22Rv1 (cell line): Measurements from ENCODE around the gene OR56B4.

Experiments
- ZFX ChIP-seq: fragments of 450-650 bp; IDR thresholded peaks from 2 replicates; pipeline ENCODE4 v1.6.1; 2017; ENCODE audit warnings: antibody characterized with exemption, borderline replicate concordance
- TF ChIP-seq, protein P1 (sequence below): fragments of 450-650 bp; IDR thresholded peaks from 2 replicates; pipeline ENCODE4 v1.5.1; 2017; ENCODE audit warnings: mild to moderate bottlenecking

DNA sequence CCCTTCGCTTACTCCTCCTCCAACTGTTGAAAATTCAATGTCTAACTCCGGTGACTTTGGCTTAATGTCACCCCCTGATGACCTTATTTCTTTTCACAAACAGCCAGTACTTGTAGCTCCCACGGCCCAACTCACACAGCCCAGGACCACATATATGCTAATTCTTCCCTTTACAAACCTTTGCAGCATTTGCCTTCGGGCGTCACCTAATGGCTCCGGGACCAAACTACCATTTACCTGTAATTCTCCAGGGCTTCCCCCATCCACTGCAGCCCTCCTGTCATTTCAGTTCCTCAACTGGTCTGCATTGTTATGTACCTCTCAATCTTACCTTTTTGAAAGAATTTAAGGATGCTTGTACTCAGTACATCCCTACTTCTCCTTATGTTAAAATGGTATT lies 29.8 kb upstream of the OR56B4 start:
- TF ChIP-seq, protein P1, sequence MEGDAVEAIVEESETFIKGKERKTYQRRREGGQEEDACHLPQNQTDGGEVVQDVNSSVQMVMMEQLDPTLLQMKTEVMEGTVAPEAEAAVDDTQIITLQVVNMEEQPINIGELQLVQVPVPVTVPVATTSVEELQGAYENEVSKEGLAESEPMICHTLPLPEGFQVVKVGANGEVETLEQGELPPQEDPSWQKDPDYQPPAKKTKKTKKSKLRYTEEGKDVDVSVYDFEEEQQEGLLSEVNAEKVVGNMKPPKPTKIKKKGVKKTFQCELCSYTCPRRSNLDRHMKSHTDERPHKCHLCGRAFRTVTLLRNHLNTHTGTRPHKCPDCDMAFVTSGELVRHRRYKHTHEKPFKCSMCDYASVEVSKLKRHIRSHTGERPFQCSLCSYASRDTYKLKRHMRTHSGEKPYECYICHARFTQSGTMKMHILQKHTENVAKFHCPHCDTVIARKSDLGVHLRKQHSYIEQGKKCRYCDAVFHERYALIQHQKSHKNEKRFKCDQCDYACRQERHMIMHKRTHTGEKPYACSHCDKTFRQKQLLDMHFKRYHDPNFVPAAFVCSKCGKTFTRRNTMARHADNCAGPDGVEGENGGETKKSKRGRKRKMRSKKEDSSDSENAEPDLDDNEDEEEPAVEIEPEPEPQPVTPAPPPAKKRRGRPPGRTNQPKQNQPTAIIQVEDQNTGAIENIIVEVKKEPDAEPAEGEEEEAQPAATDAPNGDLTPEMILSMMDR: no peak
- no peak for TF ChIP-seq ZFX
